Nephron progenitor cell (in vitro differentiated cells): ENCODE results near the gene KCNH4.
A peak's percentile ranks its signal among the peaks of the same experiment; 100 is the strongest.

ENCODE experiments used
- DNase-seq: peaks from one replicate; pipeline ENCODE4 v3.0.0; 2021
- H3K27ac Mint-ChIP-seq: 2 replicates; pipeline ENCODE4 v1.8.0; 2021; ENCODE audit warnings: mild to moderate bottlenecking, moderate library complexity, mixed read lengths
- H3K27me3 Mint-ChIP-seq: 2 replicates; pipeline ENCODE4 v1.8.0; 2021; ENCODE audit warnings: mild to moderate bottlenecking, low read depth, mixed read lengths; ENCODE audit not compliant: poor library complexity
- H3K36me3 Mint-ChIP-seq: 2 replicates; pipeline ENCODE4 v1.8.0; 2021; ENCODE audit warnings: low read depth, mixed read lengths
- H3K4me1 Mint-ChIP-seq: 2 replicates; pipeline ENCODE4 v1.8.0; 2021; ENCODE audit warnings: mixed read lengths
- H3K4me3 Mint-ChIP-seq: 2 replicates; pipeline ENCODE4 v1.8.0; 2021; ENCODE audit warnings: mild to moderate bottlenecking, moderate library complexity, mixed read lengths
- H3K9me3 Mint-ChIP-seq: 2 replicates; pipeline ENCODE4 v1.8.0; 2021; ENCODE audit warnings: mild to moderate bottlenecking, moderate library complexity, mixed read lengths
- CTCF ChIP-seq: fragments of 200-600 bp; sonication (generic); IDR thresholded peaks from 2 replicates; pipeline ENCODE4 v1.5.0; 2021; ENCODE audit warnings: antibody characterized with exemption

Gene KCNH4

GRCh38 chr17:42203354-42203753, 22.4 kb upstream of the KCNH4 start:
- peaks cover 7% of the 10 kb centered on the region for H3K4me1 Mint-ChIP-seq
- no peak overlapping the region for H3K4me3 Mint-ChIP-seq
- no peaks in the 10 kb centered on the region for H3K9me3 Mint-ChIP-seq
- peak overlapping the region; percentile 57 for H3K27ac Mint-ChIP-seq
- DNase-seq = no peak
- no peak for TF ChIP-seq CTCF
- no peaks in the 10 kb centered on the region for H3K27me3 Mint-ChIP-seq
- H3K36me3 Mint-ChIP-seq = peaks cover 64% of the 10 kb centered on the region

GRCh38 chr17:42202696-42203095, 21.8 kb upstream of the KCNH4 start:
- no peak for TF ChIP-seq CTCF
- peaks cover 7% of the 10 kb centered on the region for H3K4me1 Mint-ChIP-seq
- H3K4me3 Mint-ChIP-seq = no peak overlapping the region
- no peak for DNase-seq
- H3K36me3 Mint-ChIP-seq = peaks cover 62% of the 10 kb centered on the region
- H3K27ac Mint-ChIP-seq = peak overlapping the region; percentile 69
- no peaks in the 10 kb centered on the region for H3K27me3 Mint-ChIP-seq
- no peaks in the 10 kb centered on the region for H3K9me3 Mint-ChIP-seq

- peak overlapping the region; percentile 69 for H3K27ac Mint-ChIP-seq
- no peaks in the 10 kb centered on the region for H3K9me3 Mint-ChIP-seq
- peaks cover 62% of the 10 kb centered on the region for H3K36me3 Mint-ChIP-seq
- no peaks in the 10 kb centered on the region for H3K27me3 Mint-ChIP-seq
- no peak for TF ChIP-seq CTCF
- no peak overlapping the region for H3K4me3 Mint-ChIP-seq
- no peak for DNase-seq
- H3K4me1 Mint-ChIP-seq = peaks cover 11% of the 10 kb centered on the region
Observed at GRCh38 chr17:42202159-42202558, 21.2 kb upstream of the KCNH4 start.

GRCh38 chr17:42201458-42201772, 20.5 kb upstream of the KCNH4 start:
- H3K4me3 Mint-ChIP-seq = no peak overlapping the region
- no peaks in the 10 kb centered on the region for H3K9me3 Mint-ChIP-seq
- peak overlapping the region; percentile 0 for H3K27ac Mint-ChIP-seq
- peaks cover 1% of the 10 kb centered on the region for H3K27me3 Mint-ChIP-seq
- no peak for DNase-seq
- peaks cover 57% of the 10 kb centered on the region for H3K36me3 Mint-ChIP-seq
- peaks cover 11% of the 10 kb centered on the region for H3K4me1 Mint-ChIP-seq
- no peak for TF ChIP-seq CTCF

GRCh38 chr17:42200706-42201457, 19.9 kb upstream of the KCNH4 start:
- Mint-ChIP-seq H3K36me3 (peaks cover 54% of the 10 kb centered on the region), H3K27ac (peak overlapping the region; percentile 49), H3K9me3 (no peaks in the 10 kb centered on the region), H3K4me3 (no peak overlapping the region), H3K4me1 (peaks cover 11% of the 10 kb centered on the region), H3K27me3 (peaks cover 3% of the 10 kb centered on the region)
- TF ChIP-seq CTCF = no peak
- no peak for DNase-seq

GRCh38 chr17:42199416-42200011, 18.6 kb upstream of the KCNH4 start:
- Mint-ChIP-seq H3K9me3 (no peaks in the 10 kb centered on the region), H3K4me1 (peaks cover 13% of the 10 kb centered on the region), H3K36me3 (peaks cover 42% of the 10 kb centered on the region), H3K4me3 (no peak overlapping the region), H3K27me3 (peaks cover 4% of the 10 kb centered on the region), H3K27ac (peak overlapping the region; percentile 95)
- no peak for DNase-seq
- no peak for TF ChIP-seq CTCF
